Endothelial cell of umbilical vein (primary cell): ENCODE measurements around the gene MAN1A1. TPM values are rescaled to one million over a fixed set of nuclear protein-coding genes. Genes with fewer than 3 reads are reported as not detected.

Experiments
- BruUV-seq: library from RNA; stranded (reverse); fragments of 400-500 nt; replicated peaks from 2 replicates; lab custom pipeline; 2021; lab: Mats Ljungman, UMichigan
- CTCF ChIA-PET: fragments of 300-600, 350-600 bp; sonication (Branson Sonifier 250); formaldehyde crosslinking; loops from one replicate; lab custom pipeline; 2021; ENCODE audit warnings: antibody characterized with exemption, inconsistent platforms; lab: Charles Lee
- POLR2A ChIA-PET: fragments of 300-600, 350-600 bp; sonication (Branson Sonifier 250); formaldehyde crosslinking; loops from one replicate; lab custom pipeline; 2021; ENCODE audit warnings: antibody characterized with exemption, inconsistent platforms; lab: Charles Lee
- DNase-seq: peaks from one replicate; pipeline ENCODE4 v3.0.0-alpha.2; 2011; ENCODE audit warnings: low read depth, low spot score
- FAIRE-seq: peaks from 2 replicates; lab custom pipeline; 2011; peaks lifted over from hg19 to GRCh38; lab: Jason Lieb, UNC
- H2AFZ ChIP-seq: 2 replicates; pipeline ENCODE4 v1.6.0; 2012; ENCODE audit warnings: low read depth, low read length, control low read depth, inconsistent platforms
- H3K27ac ChIP-seq: 2 replicates; pipeline ENCODE4 v1.5.1; 2011; ENCODE audit warnings: low read depth, mild to moderate bottlenecking, control low read depth, low read length, moderate library complexity; ENCODE audit not compliant: insufficient read depth
- H3K27me3 ChIP-seq, 2 experiments: 2 replicates each; pipeline versions ENCODE4 v1.6.0 to v1.6.1; 2011; ENCODE audit warnings: low read length in 2 of 2, mixed read lengths in 1 of 2; ENCODE audit not compliant: control insufficient read depth in 2 of 2, insufficient read depth in 2 of 2
- H3K36me3 ChIP-seq, 2 experiments: 2 replicates in 1 of 2; 3 replicates in 1 of 2; pipeline ENCODE4 v1.5.1; 2011; ENCODE audit warnings: low read length in 2 of 2, mild to moderate bottlenecking in 1 of 2, moderate library complexity in 1 of 2; ENCODE audit not compliant: control insufficient read depth in 2 of 2, insufficient read depth in 2 of 2; ENCODE audit errors: extremely low read depth in 1 of 2
- H3K4me1 ChIP-seq: 3 replicates; pipeline ENCODE4 v1.5.1; 2011; ENCODE audit warnings: mild to moderate bottlenecking, low read length; ENCODE audit not compliant: control insufficient read depth, insufficient read depth; ENCODE audit errors: extremely low read depth
- H3K4me2 ChIP-seq: 2 replicates; pipeline ENCODE4 v1.6.1; 2011; ENCODE audit warnings: low read length, control low read depth, mixed read lengths; ENCODE audit not compliant: insufficient read depth
- H3K4me3 ChIP-seq, 3 experiments: fragments of 200-600 bp in 1 of 3; sonication (generic), shearing (Covaris generic) in 1 of 3; replicated peaks in 1 of 3; 2 replicates each; pipeline ENCODE4 v1.5.1; 2011 to 2016; ENCODE audit warnings: control low read depth in 3 of 3, low read length in 3 of 3, mild to moderate bottlenecking in 2 of 3, inconsistent platforms in 1 of 3, low read depth in 1 of 3, moderate library complexity in 1 of 3; ENCODE audit not compliant: insufficient read depth in 1 of 3
- H3K79me2 ChIP-seq: 2 replicates; pipeline ENCODE4 v1.6.0; 2012; ENCODE audit warnings: low read length, inconsistent platforms; ENCODE audit not compliant: control insufficient read depth, insufficient read depth
- H3K9ac ChIP-seq: replicated peaks from 2 replicates; pipeline ENCODE3; 2011; ENCODE audit warnings: low read length, control low read depth; ENCODE audit not compliant: insufficient read depth; ENCODE audit errors: extremely low read depth
- H3K9me1 ChIP-seq: replicated peaks from 3 replicates; pipeline ENCODE4 v1.6.0; 2011; ENCODE audit warnings: mild to moderate bottlenecking, low read length; ENCODE audit not compliant: control insufficient read depth, insufficient read depth; ENCODE audit errors: extremely low read depth
- H3K9me3 ChIP-seq: replicated peaks from 2 replicates; pipeline ENCODE4 v1.5.1; 2012; ENCODE audit warnings: low read length, inconsistent platforms; ENCODE audit not compliant: control insufficient read depth, insufficient read depth
- H4K20me1 ChIP-seq: replicated peaks from 2 replicates; pipeline ENCODE3; 2011; ENCODE audit warnings: mild to moderate bottlenecking, low read length; ENCODE audit not compliant: control insufficient read depth, insufficient read depth; ENCODE audit errors: extremely low read depth
- CTCF ChIP-seq, 2 donors: IDR thresholded peaks; 1 replicate in 1 of 2; 2 replicates in 1 of 2; pipeline ENCODE4 v1.5.1; 2011; ENCODE audit warnings: low read length in 2 of 2, mild to moderate bottlenecking in 2 of 2, moderate library complexity in 2 of 2, control low read depth in 1 of 2, inconsistent platforms in 1 of 2, low read depth in 1 of 2; ENCODE audit not compliant: insufficient read depth in 1 of 2; ENCODE audit errors: extremely low read depth in 1 of 2
- EZH2 ChIP-seq: IDR thresholded peaks from 2 replicates; pipeline ENCODE4 v1.6.1; 2012; ENCODE audit warnings: borderline replicate concordance, low read depth, mild to moderate bottlenecking, moderate library complexity, low read length, inconsistent platforms; ENCODE audit not compliant: severe bottlenecking
- FOS ChIP-seq: IDR thresholded peaks from 2 replicates; pipeline ENCODE4 v1.6.1; 2011; ENCODE audit warnings: mild to moderate bottlenecking, low read length, moderate library complexity, borderline replicate concordance; ENCODE audit not compliant: insufficient read depth
- GATA2 ChIP-seq: IDR thresholded peaks from 2 replicates; pipeline ENCODE4 v1.7.0; 2011; ENCODE audit warnings: low read depth, mild to moderate bottlenecking, moderate library complexity, mixed read lengths, low read length; ENCODE audit not compliant: insufficient read length, insufficient read depth
- JUN ChIP-seq: IDR thresholded peaks from 2 replicates; pipeline ENCODE4 v1.6.1; 2011; ENCODE audit warnings: borderline replicate concordance, low read depth; ENCODE audit not compliant: insufficient read length, insufficient read depth
- MAX ChIP-seq: IDR thresholded peaks from 2 replicates; pipeline ENCODE4 v1.6.1; 2011; ENCODE audit not compliant: insufficient read depth, insufficient read length
- MYC ChIP-seq: IDR thresholded peaks from one replicate; pipeline ENCODE4 v1.6.1; 2011; ENCODE audit warnings: mild to moderate bottlenecking, low read depth, low read length
- POLR2A ChIP-seq: IDR thresholded peaks from 2 replicates; pipeline ENCODE4 v1.6.1; 2012; ENCODE audit warnings: low read depth, mild to moderate bottlenecking, control low read depth, low read length
- POLR2AphosphoS5 ChIP-seq: IDR thresholded peaks from 2 replicates; pipeline ENCODE4 v1.6.1; 2012; ENCODE audit warnings: low read depth, mild to moderate bottlenecking, control low read depth, low read length, moderate library complexity; ENCODE audit not compliant: insufficient read depth
- dilution Hi-C: fragments of 300-500 bp; cut with MboI; formaldehyde crosslinking; loops from one replicate; pipeline ENCODE4 v1.15.0; 2019; ENCODE audit warnings: low sequenced_read_pairs; ENCODE audit not compliant: extremely low pct_ligation_motif_present
- intact Hi-C: fragments of 100-400 bp; cut with micrococcal nuclease; formaldehyde crosslinking; loops from one replicate; pipeline ENCODE4 v1.10.0; 2022
- polyA plus RNA-seq, 4 experiments: library from polyadenylated mRNA; depleted of rRNA in 3 of 4; stranded (reverse) in 3 of 4; unstranded in 1 of 4; fragments of >200 nt; gene quantifications; 2 replicates each; pipeline versions ENCODE4 v1.2.1 to v1.2.3, GENCODE V29; 2011 to 2012; ENCODE audit warnings: missing spikeins in 1 of 4
- total RNA-seq: library from RNA; stranded (reverse); gene quantifications from 2 replicates; pipeline ENCODE4 v1.2.3, GENCODE V29; 2021

The MAN1A1 gene
- total and polyA plus RNA-seq, 2 donors (not counting 3 experiments of a cell fraction or from before 2014, with no cell fraction given) = 3.3 to 12.9 TPM

GRCh38 chr6:119328892-119329793 lies 20.4 kb downstream of the MAN1A1 start:
- no peak overlapping the region for H3K4me2 ChIP-seq
- POLR2A ChIA-PET = no interaction called here
- DNase-seq (no peak), FAIRE-seq (no peak)
- no peaks in the 10 kb centered on the region for H4K20me1 ChIP-seq
- CTCF ChIA-PET = no interaction called here
- H3K4me3 ChIP-seq = no peak overlapping the region
- H3K9ac ChIP-seq = no peak overlapping the region
- intact Hi-C loops (no loop called here), dilution Hi-C loops (no loop called here)
- H3K4me1 ChIP-seq = no peaks in the 10 kb centered on the region
- no peaks in the 10 kb centered on the region for H3K9me1 ChIP-seq
- no peak overlapping the region for H2AFZ ChIP-seq
- H3K27ac ChIP-seq = no peak overlapping the region
- no peaks in the 10 kb centered on the region for H3K79me2 ChIP-seq
- no peak for TF ChIP-seq JUN
- no peak for TF ChIP-seq FOS
- TF ChIP-seq EZH2 = no peak
- no peak for TF ChIP-seq MAX
- TF ChIP-seq MYC = no peak
- TF ChIP-seq POLR2AphosphoS5 = no peak
- no peak for TF ChIP-seq CTCF (IDR thresholded peaks at IDR 0.05; ENCODE audit: extremely low read depth in 1 of 2, insufficient read depth in 1 of 2, low read depth in 1 of 2, low read length in 2 of 2)
- no peak for TF ChIP-seq GATA2
- TF ChIP-seq POLR2A = no peak
- no TSS peak for BruUV-seq
- H3K27me3 ChIP-seq = no peaks in the 10 kb centered on the region
- H3K36me3 ChIP-seq = no peaks in the 10 kb centered on the region
- H3K9me3 ChIP-seq = no peaks in the 10 kb centered on the region
